RCC 7860 (cell line): ENCODE data around the gene MSI2.

Experiments
- DNase-seq: peaks from one replicate; pipeline ENCODE4 v3.0.0-alpha.2; 2015; ENCODE audit warnings: low spot score
- FAIRE-seq: peaks from 2 replicates; lab custom pipeline; 2012; peaks lifted over from hg19 to GRCh38; lab: Jason Lieb, UNC

MSI2 gene

DNA sequence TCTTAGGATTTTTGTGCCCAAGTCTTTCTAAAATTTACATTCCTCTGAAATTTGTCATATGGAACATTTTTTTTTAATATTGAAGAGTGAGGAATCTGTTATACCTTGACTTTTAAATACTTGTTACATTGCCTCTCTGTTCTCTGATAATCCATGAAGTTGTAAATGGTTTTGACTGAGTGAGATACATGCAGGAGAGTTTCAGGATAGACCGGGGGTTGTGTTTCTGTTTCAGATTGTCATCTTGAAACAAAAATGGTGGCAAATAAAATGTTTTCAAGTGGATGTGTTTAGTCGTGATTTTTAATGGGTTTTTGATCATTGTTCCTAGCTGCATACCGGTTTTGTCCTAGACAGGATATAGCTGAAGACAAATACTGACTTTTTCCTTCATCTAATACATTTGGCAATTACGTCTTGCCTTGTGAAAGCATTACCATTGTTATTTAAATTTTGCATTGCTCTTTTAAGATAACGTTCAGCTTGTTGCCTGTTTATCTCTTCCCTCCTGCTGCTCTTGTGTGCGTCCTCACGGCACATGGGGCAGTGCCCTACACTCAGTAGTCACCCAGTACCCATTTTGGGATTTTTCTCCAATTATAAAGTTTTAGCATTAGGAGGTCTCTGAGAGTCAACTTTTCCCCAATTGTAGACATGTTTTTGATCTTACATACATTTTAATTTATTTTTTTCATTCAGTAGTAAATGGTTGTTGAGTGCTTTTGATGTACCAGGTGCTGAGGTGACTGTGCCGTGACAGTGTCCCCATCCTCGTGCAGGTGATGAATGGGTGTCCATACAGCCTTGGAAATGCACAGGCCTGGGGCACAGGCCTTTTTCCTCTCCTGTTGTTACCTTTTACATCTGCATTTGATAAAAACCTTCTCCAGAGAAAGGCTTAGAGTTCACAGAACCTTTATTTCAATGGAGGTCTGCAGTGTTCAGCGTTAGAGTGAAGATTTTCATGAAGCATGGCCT is 169.9 kb downstream of the MSI2 start:
- no peak for FAIRE-seq
- no peak for DNase-seq

DNA sequence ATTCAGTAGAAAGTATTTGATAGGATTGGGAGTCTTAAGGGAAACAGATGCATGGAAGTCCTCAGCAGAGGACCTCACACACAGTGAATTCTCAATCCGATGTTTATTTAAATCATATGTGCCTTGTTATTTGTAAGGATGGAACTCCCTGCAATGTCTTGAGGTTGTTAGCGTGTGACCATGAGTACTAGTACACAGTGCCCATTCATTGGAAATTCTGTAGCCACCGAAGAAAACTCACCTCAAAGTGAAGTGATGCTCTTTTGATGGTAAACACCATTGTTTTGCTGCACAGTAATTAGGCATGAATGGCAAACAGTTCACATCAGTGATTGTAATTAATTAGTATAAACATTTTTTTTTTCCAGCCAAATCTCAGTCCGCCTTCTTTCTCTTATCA is 173.6 kb downstream of the MSI2 start:
- no peak for FAIRE-seq
- no peak for DNase-seq

DNA sequence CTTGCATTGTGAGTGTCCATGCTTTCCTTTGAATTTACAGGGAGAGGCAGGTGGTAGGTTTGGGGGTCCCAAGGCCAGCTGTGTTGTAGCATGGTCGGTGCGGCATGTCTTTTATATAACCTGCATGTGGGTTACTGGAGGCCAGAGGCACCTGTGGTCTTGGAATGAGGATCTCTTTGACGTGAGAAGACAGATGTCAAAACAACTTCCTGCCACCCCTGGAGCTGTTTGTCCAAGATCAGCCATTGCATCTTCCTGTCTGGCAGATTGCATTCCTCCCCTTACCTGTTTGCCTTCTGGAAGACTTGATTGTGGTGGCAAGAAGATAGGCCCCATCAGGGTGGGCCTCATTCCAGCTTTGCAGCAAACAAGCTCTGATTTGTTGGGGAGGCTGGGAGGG is 175.1 kb downstream of the MSI2 start:
- DNase-seq (no peak), FAIRE-seq (no peak)

DNA sequence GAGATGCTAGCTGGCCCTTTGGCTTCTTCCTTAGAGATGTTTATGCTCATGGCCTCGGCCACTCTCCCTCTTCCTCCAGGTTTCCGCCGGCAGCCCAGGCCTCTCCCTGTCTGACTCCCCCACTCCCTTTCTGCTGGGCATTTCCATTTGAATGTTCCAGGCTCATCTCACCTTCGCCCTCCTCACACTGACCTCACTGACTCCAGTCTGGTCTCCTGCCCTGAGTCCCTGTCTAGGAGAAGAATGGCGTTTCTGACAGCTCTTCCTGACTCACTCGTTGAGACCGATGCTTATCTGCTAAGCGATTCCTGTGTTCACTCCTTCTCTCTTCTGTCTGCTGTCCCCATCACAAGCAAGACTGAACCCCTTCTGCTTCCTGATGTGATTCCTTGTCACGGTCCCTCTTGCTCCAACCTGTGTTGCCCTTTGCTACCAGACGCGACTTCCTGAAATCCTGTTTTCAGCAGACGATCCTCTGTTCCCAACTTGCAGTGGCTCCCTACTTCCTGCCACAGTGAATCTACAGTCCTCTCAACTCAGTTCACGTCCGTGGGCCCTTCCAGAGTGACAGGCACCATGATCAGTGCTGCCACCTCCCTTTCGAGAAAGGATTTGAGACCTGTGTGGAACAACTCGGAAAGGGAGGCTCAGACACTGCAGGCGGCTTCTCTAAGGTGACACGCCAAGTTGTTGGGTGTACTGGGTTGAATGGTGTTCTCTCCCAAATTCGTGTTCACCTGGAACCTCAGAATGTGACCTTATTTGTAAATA is 176.4 kb downstream of the MSI2 start:
- FAIRE-seq (no peak), DNase-seq (no peak)

DNA sequence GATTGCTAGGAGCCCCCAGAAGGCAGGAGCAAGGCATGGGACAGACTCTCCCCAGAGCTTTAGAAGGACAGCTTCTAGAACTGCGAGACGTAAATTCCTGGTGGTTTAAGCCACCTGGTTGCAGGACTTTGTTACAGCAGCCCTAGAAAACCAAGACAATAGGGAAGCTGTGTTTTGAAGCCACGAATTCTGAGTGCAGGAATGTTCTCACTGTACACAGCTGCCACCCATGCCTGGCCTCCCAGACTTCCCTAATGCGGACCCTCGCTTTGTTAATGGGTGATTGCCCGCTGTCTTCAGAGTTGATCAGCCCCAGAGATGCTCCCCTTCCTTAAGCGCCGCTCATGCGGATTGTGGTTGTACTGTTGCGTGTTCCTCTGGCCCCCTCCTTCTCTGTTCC is 177.1 kb downstream of the MSI2 start:
- no peak for FAIRE-seq

DNA sequence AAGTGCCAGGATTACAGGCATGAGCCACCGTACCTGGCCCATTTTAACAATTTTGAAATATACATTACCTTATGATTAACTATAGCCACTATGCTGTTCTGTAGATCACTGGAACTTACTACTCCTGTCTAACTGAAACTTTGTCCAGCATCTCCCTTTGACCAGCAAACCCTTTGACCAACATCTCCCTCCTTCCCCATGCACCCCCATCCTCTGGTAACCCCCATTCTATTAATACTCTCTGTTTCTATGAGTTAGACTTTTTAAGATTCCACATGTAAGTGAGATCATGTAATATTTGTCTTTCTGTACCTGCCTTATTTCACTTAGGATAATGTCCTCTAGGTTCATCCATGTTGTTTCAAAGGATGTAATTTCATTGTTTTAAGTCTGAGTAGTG is 178.0 kb downstream of the MSI2 start:
- DNase-seq (no peak), FAIRE-seq (no peak)

More for the DNA sequence above, 177.1 kb downstream of the MSI2 start:
- DNase-seq = no peak

DNA sequence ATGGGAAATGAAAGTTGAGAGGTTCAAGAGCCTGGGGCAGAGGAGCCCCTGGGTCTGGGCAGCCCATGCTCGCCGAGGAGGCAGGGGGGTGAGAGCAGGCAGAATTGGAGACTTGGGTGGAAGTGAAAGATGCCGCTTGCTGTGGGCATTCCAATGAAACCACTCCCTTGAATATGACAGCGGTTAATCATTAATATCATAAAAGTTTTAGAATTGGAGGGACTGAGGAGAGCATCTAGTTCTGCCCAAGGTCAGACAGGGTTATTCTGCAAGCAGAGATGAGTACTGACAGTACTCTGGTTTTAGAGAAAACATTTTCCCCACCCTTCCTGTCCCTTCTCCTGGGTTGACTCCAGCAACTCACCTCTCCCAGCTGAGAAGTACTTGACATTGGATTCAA is 180.2 kb downstream of the MSI2 start:
- DNase-seq (no peak), FAIRE-seq (no peak)

DNA sequence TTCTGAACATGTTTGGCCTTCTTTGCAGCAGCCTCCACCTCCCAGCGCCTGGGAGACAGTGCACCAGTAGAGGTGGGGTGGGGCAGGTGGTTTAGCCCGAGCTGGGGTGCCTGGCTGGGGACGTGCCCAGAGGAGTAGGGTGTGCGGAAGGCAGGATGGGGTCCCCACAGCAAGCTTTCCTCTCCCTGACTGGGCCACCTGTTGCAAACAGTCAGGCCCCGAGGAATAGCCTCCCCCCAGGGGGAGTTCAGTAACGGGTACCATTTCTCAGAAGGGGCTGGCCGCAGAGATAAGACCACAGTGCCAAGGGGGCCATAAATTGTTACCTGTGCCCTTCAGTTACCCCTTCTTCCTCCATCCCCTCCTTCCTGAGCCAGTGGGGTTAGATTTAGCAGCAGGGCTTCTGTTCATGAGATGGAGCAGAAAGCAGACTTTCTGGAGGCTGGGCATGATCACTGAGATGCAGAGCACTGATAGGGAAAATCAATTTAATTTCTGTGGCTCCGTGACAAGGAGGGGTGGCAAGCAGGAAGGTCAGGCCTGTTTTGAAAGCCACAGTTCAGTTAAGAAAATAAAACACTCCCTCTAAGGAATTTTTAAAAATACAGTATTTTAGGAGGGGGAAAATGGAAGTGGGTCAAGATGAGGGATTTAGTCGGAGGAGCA is 181.9 kb downstream of the MSI2 start:
- no peak for DNase-seq
- FAIRE-seq = no peak

DNA sequence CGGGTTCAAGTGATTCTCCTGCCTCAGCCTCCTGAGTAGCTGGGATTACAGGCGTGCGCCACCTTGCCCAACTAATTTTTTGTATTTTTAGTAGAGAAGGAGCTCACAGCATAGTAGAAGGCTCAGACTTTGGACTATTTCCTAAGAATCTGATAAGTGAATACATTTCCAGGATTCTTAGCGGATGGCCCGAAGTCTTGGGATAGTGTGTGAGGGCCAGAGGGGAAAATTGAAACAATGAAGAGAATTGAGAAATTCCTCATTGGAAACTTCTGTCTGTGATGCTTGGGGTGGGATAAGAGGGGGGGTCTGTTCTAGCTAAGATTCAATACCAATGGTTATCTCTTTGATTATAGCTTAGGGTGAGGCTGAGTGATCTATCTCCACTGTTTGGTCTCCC is 183.3 kb downstream of the MSI2 start:
- DNase-seq (no peak), FAIRE-seq (no peak)

DNA sequence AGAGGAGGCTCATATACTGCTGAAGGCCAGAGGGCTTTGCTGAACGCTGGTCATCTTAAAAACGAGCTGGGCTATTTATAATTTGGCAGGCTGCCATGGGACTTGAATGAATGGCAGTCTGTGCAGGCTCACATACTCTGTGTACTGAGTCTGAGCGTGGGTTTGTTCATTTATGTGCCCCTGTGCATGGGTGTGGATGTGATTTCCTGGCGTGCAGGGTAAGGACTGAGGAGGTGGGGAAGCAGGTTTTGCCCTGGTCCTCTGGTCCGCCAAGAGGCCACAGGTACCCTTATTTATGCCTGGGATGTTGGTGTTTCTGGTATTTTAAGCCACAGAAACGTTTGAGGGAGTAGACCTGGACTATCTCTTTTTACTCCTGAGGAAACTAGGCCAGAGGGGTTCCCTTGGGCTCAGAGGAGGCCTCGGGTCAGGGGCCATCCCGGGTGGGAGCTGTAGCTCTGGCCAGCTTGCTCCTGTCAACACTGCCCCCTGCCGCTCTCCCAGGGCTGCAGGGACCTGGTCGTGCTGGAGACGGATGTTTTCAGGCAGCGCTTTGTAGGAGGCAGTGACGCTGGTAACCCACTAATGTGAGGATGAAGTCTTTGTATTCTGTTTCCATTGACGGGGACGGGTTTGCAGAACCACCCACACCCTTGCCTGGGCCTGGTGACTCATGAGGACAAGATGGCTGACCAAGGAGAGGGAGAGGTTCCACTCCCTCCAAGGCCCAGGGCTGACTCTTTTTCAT is 184.4 kb downstream of the MSI2 start:
- DNase-seq (no peak), FAIRE-seq (no peak)

DNA sequence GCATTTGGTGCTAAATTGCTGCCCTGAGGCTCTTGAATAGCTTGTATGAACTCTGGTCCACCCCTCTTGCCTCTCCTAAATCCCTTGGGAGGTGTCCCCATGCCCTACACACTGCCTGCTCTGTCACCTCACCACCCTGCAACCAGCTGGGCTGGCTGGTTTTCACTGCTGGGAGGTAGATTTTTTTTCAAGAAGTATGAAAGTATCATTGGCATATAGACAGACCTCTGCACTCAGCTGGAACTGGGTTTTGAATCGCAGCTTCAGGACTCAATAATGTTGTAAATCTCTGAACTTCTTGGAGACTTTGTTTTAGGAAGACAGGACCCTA is 184.9 kb downstream of the MSI2 start:
- DNase-seq (no peak), FAIRE-seq (no peak)

DNA sequence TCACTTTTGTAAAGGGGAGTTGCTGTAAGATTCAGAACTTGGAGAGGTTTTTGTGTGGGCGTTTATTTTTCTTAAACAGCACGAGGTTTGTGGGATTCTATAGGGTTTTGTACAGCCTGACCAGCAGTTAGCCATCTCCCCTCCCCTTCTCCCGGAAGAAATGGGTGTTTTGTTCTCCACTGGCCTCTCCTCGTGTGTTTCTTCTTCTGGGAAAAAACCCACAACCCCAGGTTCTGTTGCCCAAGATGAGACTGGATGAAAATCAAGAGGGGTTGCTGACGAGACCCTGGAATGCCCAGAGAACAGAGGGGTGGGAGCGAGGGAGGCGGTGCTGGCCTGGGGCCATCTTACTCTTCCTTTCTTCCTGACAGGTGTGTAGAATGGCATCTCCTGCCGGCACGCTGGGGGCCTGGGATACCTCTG is 186.1 kb downstream of the MSI2 start:
- FAIRE-seq = no peak
- no peak for DNase-seq

DNA sequence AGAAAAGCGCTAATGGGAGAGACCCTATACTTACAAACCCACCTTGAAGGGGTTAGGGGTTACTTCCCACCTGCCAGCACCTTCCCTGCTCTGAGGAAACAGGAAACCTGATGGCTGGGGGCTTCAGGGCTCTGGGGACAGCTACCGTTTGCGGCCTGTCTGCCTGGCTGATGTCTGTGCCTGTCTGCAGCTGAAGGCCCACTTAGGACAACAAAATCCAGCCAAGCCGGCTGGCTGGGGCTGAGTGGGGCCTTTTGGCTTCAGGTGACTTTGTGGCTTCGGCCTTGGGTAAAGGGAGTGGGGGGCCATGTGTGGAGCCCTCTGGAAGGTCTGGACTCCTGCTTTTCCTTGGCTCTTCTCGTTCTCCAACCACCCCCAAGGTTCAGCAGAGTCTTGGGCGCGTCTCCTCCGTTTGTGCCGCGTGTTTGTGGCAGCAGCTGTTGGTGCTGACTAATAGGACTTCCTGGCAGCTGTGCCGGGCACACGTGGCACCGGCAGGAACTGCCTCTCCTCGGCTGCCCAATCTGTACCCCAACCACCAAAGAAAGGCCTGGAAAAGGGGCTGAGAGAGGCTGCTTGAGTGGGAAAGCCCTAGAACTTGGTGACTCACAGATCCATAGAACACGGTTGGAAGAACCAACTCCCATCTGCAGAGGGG is 186.7 kb downstream of the MSI2 start:
- no peak for DNase-seq
- no peak for FAIRE-seq

DNA sequence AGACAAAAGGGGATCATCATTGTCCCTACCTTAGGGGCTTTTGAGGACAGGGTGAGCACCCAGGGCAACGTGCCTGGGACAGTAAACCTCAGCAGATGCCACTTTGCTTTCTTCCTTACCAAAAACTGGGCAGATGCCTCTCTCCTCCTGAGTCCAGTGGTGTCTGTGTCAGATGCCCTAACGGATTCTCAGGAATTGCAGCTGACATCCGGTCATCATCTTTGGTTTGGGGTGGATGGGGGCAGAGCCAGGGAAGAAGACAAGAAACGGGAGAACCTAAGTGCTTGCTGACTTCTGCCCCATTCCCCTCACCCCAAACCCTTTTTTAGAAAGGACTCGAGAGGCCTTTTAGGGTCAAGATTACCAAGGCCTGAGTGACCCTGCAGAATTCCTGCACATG is 187.5 kb downstream of the MSI2 start:
- FAIRE-seq = no peak
- DNase-seq = no peak

DNA sequence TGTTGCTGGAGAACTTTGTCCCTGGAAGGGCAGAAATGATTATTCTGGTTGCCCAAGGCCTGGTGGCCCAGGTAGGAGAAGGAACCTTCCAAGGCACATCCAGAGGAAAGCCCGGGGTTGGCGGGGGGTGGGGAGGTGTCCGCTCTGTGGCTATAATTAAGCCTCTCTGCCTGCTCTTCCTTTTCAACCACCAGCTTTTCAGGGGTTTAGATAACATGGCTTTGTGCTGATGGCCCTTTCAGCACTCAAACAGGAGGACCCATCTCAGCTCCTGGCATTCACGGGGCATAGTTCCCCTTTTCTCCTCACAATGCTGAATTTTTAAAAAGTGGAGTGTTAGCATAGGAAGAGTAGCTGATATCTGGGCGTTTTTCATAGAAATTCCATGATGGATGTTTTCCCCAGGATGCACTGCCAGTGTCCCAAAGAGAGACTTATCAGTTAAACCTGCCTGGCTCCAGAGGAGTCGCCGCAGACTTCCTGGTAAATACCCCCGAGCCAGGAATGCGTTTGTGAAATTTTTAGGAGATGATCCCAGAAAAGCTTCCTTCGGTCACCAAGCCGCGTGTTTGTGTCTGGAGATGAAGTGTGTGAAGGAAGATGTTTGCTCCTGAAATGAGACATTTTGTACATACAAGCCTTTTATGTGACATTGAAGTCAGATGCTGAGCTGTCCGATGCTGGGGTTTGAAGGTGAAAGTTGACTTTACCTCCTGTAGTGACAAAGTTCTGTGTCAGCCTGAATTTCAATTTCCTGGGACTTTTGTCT is 188.5 kb downstream of the MSI2 start:
- FAIRE-seq = no peak
- no peak for DNase-seq

DNA sequence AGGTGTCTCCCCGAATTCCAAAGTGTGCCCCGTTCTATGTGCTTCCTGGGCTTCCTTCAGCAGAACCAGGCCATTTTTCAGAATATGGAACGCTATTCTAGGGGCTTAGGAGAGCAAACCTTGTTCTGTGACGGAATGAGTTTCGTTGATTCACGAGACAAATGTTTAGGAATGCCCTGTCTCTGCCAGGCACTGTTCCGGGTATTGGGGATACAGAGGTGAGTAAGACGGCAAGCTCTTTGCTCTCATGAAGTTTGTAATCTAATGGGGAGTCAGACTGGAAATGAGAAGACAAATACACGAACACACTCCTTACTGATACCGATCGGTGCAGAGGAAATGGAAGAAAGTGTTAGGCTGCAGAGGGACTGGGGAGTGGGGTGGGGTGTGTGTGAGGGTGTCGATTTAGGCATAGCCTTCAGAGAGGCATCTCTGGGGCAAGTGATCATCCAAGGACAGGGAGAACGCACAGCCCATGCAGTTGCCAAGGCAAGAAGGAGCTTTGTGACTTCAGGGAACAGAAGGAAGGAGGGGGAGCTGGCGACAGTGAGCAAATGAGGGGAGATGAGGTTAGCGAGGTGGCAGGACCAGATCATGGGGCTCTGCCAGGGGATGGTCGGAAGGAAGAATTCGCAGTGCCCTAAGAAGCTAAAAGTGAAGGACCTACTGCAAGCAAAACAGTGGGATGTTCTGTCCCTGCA is 189.6 kb downstream of the MSI2 start:
- FAIRE-seq (no peak), DNase-seq (no peak)

DNA sequence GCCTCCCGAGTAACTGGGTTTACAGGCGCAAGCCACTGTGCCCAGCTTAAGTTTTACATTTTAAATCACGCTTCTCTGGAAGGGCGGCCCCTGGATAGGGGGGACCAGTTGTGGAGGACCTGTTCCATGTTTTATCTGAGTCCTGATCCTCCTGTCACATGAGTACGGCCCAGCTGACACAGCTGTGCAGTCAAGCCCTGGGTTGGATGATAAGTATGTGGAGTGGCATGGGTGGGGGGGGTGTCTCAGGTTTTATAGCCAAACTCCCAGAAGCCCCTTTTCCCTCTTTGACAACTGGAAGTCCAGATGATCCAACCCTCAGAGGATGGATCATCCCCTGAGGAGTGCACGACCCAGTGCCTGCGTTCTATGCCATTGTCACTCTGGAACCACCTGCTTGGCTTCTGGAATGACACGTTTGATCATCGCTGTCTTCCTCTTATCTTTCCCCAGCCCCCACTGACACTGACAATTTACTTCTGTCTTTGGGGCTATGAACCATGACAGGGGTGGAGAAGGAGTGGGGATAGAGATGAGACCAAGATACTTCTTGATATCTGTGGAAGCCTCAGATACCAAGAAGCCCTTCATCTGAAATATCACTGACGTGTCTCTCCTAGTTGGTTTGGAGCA is 191.2 kb downstream of the MSI2 start:
- DNase-seq (no peak), FAIRE-seq (no peak)

DNA sequence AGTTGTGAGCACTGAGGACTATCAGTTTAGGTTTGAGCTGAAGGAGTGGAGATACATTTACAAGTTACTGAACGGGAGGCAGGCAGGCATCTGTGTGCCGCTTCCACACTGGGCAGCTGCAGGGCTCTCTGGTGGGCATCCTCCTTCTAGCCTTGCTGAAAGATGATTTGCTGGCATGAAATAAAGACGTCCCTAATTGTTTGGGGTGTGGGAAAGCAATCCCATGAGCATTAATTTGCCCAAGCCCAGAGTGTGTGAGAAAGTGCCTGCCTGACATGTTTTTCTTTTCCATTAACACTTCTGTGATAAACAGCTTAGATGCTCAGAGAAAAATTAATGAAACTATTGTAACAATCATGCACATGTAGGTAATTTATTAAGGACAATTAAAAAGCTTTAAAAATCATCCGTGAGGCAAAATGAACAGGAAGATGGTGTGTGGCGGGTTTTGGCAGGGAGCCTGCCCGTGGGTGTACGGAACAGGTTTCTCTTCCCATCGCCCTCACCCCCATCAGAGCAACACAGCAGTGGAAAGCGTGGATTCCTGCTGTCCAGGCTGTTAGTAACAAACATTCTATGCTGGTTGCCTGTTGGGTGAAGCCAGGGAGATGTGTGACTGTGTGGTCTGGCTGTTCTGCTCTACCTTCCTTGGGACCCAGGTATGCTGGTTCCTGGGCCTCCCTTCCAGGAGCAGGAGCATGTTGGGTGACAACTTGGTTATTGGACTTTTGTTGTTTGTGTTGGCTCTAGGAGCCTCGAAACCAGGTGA is 191.9 kb downstream of the MSI2 start:
- DNase-seq (no peak), FAIRE-seq (no peak)
